HG03521 (cell line): ENCODE measurements around the gene MSANTD1.
"Not testable (repeated sequence)": the region's sequence is repeated elsewhere in the genome, so short reads cannot be mapped to it uniquely, and the experiment has no call there.

ENCODE experiments used
- ATAC-seq: cut with Tn5 transposase; IDR thresholded peaks from one replicate; pipeline ENCODE4 v1.9.1; 2021; ENCODE audit warnings: mild to moderate bottlenecking, moderate library complexity; ENCODE audit not compliant: unreplicated experiment

Gene MSANTD1

DNA sequence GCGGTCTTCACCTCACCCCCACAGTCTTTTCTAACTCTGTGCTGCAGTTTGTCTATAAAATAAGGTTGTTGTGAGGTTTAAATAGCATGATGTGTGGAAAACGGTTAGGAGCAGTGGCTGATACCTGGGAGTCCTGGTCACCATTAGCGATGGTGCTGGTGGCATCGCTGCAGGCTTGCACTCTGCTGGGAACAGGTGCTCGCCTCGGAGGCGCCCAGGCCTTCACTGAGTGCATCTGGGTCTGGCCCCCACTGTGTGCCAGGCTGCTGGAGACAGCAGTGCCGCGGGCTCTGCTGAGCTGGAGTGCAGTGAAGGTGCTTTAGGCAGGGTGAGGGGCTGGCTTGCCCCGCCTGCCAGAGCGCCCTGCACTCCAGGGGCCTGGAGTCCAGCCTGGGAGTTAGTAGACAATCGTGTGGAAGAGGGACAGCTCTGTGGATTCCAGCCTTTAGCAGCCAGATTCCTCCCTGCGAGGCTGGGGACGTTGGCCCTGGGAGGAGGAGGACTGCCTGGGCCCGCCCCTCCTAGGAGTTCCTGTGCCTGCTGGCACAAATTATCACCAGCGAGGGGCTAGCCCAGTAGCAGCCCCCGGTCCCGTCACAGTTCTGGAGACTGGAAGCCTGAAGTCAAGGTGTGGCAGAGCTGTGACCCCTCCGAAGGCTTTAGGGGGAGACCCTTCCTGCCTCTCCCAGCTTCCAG, 51.2 kb downstream of the MSANTD1 start:
- ATAC-seq = no peak

DNA sequence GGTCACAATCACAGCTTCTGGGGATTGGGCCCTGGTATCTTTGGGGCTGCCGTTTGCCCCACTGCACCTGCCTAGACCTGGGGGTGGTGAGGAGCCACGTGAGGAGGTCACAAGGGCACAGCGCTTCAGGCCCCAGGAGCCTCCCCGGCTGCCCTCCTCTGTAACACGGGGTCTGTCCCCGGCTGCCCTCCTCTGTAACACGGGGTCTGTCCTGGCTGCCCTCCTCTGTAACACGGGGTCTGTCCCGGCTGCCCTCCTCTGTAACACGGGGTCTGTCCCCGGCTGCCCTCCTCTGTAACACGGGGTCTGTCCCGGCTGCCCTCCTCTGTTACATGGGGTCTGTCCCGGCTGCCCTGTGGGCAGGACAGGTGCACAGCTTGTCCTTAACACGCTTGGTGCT, 51.9 kb downstream of the MSANTD1 start:
- not testable (repeated sequence) for ATAC-seq

DNA sequence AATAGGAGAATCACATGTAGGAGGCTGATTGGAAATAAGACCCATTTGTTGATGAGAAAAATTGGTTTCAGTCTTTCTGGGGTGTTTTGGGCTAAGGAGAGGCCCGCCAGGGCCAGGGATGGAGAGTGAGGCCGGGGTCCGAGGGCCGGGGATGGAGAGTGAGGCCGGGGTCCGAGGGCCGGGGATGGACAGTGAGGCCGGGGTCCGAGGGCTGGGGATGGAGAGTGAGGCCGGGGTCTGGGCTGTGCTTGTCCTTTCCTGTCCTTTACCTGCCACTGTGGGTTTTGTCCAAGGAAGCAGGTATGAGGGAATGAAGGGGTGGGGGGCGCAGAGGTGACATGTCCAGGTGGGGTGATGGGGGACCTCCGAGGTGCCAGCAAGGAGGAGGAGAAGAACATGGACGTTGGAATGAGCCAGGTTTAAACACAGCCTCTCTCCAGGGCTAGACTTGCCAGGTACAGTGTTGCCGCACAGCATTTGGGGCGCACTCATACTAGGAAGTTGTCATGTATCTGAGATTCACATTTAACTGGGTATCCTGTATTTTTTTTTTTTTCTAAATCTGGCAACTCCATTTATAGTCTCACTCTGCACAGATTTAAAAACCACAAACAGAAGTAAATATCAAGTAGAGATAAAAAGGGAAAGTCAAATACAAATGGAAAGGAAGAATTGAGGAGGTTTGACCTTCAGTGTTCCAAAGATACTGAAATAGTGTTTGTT, 52.7 kb downstream of the MSANTD1 start:
- no peak for ATAC-seq

DNA sequence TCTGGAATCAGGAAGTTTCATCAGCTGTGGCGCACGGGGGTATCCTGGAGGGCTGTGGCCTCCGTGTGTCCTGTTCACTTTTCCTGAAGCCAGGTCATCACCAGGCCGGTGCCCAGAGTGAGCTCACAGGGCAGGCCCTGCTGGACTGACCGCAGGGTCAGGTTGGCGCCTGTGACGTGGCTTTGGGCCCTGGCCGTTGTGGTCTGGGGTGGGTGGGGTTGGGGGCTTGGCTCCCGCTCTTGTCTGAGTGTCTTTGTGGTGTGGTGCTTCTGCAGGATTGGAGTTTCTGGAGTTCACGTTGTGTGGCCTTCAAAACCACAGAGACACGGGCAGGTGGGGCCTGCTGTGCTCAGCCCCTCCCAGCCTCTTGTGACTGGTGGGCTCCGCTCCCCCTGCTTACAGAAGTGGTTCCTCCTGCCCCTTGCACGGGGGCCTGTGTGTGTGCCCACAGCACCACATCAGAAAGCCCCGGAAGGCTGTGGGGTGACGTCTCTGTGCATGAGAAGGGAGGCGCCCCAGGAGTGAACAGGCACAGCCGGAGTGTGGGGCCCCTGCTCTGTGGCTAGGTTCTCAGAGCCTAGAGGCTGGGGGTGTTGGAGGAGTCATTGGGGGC, 53.3 kb downstream of the MSANTD1 start:
- no peak for ATAC-seq

DNA sequence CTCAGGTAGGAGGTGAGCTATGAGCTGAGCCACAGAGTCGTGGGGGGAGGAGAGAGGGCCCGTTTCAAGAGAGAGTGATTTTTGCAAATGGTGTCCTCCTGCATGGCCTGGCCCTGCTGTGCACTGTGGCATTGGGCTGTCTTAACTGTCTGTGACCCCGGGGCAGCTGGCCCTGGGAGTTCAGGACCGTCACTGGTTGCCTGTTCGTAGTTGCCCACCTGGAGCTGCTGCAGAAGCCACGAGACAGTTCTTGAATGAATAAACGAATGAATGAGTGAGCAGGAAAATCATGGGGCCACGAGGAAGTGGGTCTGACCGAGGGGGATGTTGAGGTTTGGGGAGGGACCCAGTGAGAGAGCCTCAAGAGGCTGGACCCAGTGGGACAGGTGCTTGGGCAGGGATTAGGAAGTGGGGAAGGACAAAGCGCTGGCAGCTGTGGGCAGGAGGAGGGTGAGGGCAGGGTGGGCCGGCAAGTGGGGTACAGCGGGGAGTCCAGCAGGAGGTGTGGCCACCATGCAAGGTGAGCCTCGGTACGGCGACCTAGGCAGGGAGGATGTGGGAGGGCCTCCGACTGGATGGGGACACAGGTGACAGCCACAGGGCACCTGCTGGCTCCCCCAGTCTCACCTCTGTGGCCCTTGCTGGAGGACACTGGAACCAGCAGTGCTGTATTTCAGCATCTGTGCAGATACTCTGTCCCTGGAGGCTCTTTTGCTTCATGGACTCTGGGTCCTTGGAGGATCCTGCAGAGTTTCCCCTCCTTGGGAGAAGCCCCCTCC, 54.0 kb downstream of the MSANTD1 start:
- no peak for ATAC-seq

DNA sequence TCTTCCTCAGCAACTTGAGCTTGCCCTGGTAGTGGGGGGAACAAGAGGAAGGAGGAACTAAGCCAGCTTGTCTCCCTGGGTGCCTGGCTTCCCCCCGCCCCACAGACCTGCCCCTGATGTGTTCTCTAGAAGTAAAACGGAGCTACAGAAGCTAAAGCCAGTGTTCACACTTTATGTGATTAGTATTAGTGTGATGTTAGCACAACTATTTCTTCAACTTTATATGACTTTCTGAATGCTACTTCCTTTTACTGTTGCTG, 54.5 kb downstream of the MSANTD1 start:
- ATAC-seq = no peak

DNA sequence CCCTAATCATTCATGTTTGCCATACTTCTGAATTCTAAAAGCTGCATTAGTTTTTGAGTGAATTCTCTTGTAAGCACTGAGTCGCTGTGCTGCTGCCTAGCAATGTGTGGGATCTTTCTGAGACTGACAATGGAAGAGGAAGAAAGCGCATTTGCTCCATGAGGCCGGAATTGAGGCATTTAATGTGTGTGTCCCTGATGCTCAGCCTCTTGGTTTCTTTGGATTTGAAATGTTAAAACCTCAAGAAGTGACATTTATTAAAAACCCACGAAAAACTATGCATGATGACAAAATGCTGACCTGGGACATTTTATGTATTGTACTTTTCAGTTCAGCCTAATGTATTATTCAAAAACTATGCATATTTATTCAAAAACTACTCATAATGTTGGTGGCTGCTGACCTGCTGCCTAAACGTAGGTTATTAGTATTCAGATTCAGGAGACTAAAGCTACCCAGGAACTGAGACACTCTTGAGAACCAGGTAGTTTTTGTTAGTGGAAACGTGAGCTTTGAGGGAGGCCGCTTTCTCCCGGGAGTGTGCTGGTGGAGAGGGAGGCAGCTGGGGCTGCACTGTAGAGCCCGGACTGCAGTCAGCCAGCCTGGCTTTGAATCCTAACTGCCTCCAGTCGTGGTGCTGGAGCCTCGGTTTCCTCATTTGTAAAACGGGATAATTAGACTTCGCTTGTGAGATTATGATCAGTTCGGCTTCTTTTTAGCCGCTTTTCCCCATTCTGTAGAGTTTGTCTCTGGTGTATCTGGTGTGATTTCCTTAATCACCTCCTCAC, 55.2 kb downstream of the MSANTD1 start:
- no peak for ATAC-seq

DNA sequence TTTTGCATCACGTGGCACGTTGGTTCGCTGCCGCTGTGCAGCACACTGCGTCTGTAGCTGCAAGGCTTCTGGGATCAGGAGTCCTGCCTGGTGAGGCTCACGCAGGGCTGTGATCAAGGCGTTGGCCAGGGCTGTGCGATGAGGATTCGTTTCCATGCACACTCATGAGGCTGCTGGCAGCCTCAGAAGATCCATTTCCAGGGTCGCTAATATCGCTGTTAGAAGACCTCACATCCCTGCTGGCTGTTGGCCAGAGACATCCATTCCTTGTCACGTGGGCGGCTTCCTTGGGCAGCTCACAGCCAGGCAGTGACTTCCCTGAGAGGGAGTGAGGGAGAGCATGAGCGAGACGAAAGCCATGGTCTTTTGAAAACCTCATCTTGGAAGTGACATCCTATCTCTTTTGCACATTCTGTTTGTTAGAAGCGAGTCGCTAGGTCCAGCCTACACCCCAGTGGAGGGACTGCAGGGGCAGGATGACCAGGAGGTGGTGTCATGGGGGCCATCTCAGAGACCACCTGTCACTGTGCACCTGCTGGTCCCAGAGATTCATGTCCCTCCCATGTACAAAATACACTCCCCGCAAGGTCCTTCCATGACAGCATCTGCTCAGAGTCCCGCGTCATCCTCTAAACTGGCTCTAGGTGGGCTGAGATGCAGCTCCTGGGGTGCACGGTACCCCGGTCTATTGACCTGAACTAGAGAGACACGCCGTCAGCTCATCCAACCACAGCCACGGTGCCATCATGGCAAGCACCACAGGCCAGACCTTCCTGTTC, 56.1 kb downstream of the MSANTD1 start:
- ATAC-seq = no peak

DNA sequence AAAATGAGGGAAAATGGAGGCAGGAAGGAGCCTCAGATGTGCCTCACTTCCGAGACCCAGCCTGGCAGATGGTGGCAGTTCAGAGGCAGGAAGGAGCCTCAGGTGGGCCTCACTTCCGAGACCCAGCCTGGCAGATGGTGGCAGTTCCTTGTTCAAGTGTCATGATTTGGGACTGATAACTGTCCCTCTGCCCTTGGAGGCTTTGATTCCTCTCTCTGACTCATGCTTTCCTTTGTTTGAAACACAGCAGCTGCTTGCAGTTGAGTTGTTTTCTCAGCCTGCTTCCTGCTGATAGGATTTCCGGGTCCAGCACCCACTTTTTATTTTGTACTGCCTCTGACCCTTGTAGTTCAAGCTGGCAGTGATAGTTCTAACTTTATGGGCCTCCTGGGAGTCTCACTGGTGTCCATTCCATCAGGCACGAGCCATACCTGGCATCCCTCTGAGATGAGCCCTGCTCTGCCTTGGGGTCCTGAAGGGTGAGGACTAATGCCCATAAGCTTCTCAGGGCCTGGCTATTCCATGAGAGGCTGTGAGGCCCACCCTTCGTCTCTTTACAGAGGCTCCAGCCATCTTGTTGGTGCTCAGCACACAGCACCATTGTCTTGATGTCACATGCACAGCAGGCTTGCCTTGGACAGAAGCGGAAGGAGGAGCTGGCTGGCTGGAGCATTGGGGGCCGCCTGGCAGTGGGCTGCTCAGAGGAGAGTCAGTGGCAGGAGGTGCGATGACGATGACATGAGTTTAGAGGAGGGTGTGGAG, 56.8 kb downstream of the MSANTD1 start:
- ATAC-seq = no peak
